HG03159 (cell line): ENCODE results near the gene SHROOM1.

Experiments used
- ATAC-seq: cut with Tn5 transposase; IDR thresholded peaks from one replicate; pipeline ENCODE4 v1.9.1; 2021; ENCODE audit warnings: mild to moderate bottlenecking, moderate library complexity; ENCODE audit not compliant: unreplicated experiment

SHROOM1 gene

GRCh38 chr5:132854301-132854700, 23.9 kb upstream of the SHROOM1 start:
- no peak for ATAC-seq

GRCh38 chr5:132853790-132854189, 23.3 kb upstream of the SHROOM1 start:
- no peak for ATAC-seq

GRCh38 chr5:132853323-132853722, 22.9 kb upstream of the SHROOM1 start:
- ATAC-seq, result no peak

GRCh38 chr5:132850066-132850465, 19.6 kb upstream of the SHROOM1 start:
- no peak for ATAC-seq

- ATAC-seq, result no peak
These were observed 18.9 kb upstream of the SHROOM1 start for GRCh38 chr5:132849347-132849746.

GRCh38 chr5:132848270-132848669, 17.8 kb upstream of the SHROOM1 start:
- ATAC-seq, result no peak

GRCh38 chr5:132841305-132841704, 10.9 kb upstream of the SHROOM1 start:
- no peak for ATAC-seq

GRCh38 chr5:132840896-132841295, 10.4 kb upstream of the SHROOM1 start:
- ATAC-seq, result no peak

GRCh38 chr5:132840313-132840712, 9.9 kb upstream of the SHROOM1 start:
- ATAC-seq, result no peak

GRCh38 chr5:132839426-132840301, 9.2 kb upstream of the SHROOM1 start:
- ATAC-seq, result no peak

GRCh38 chr5:132838516-132839282, 8.3 kb upstream of the SHROOM1 start:
- no peak for ATAC-seq

- no peak for ATAC-seq
These were observed 7.4 kb upstream of the SHROOM1 start for GRCh38 chr5:132837868-132838267.

GRCh38 chr5:132836852-132837251, 6.4 kb upstream of the SHROOM1 start:
- no peak for ATAC-seq

- no peak for ATAC-seq
These were observed 3.6 kb upstream of the SHROOM1 start for GRCh38 chr5:132834057-132834456.

GRCh38 chr5:132832612-132833011, 2.2 kb upstream of the SHROOM1 start:
- no peak for ATAC-seq

GRCh38 chr5:132831095-132831860, 831 bp upstream of the SHROOM1 start:
- no peak for ATAC-seq

GRCh38 chr5:132829742-132830435, 558 bp downstream of the SHROOM1 start:
- peak; percentile 79 for ATAC-seq

GRCh38 chr5:132828846-132829494, 1.5 kb downstream of the SHROOM1 start:
- ATAC-seq, result no peak

GRCh38 chr5:132827943-132828673, 2.3 kb downstream of the SHROOM1 start:
- ATAC-seq, result no peak
